MM.1S (cell line): ENCODE measurements around the gene FAM237B.

Experiments
- DNase-seq: peaks from one replicate; pipeline ENCODE4 v3.0.0-alpha.2; 2015
- H2AFZ ChIP-seq: fragments of 300-600 bp; sonication (generic); 2 replicates; pipeline ENCODE4 v1.6.0; 2016; ENCODE audit warnings: antibody characterized with exemption, low read length
- H3F3A ChIP-seq: fragments of 300-600 bp; sonication (generic); 2 replicates; pipeline ENCODE4 v1.6.1; 2016; ENCODE audit warnings: mild to moderate bottlenecking, antibody characterized with exemption, low read length, moderate library complexity, mixed read lengths; ENCODE audit not compliant: insufficient read depth
- H3K27ac ChIP-seq: fragments of 300-600 bp; sonication (generic); 2 replicates; pipeline ENCODE4 v1.5.1; 2016; ENCODE audit warnings: mild to moderate bottlenecking, low read length
- H3K27me3 ChIP-seq: fragments of 300-600 bp; sonication (generic); replicated peaks from 2 replicates; pipeline ENCODE4 v1.6.0; 2016; ENCODE audit warnings: low read length; ENCODE audit not compliant: insufficient read depth
- H3K36me3 ChIP-seq: fragments of 300-600 bp; sonication (generic); replicated peaks from 2 replicates; pipeline ENCODE4 v1.6.1; 2016; ENCODE audit warnings: mild to moderate bottlenecking, low read length, mixed read lengths; ENCODE audit not compliant: insufficient read depth
- H3K4me1 ChIP-seq: fragments of 300-600 bp; sonication (generic); 2 replicates; pipeline ENCODE4 v1.6.1; 2016; ENCODE audit warnings: low read length, mixed read lengths
- H3K4me2 ChIP-seq: fragments of 300-600 bp; sonication (generic); 2 replicates; pipeline ENCODE4 v1.6.0; 2016; ENCODE audit warnings: low read depth, low read length
- H3K4me3 ChIP-seq: fragments of 300-600 bp; sonication (generic); 2 replicates; pipeline ENCODE4 v1.5.1; 2016; ENCODE audit warnings: low read length, mixed read lengths
- H3K79me2 ChIP-seq: fragments of 300-600 bp; sonication (generic); 2 replicates; pipeline ENCODE4 v1.6.1; 2016; ENCODE audit warnings: mixed run types, low read length, mixed read lengths
- H3K9ac ChIP-seq: fragments of 300-600 bp; sonication (generic); 2 replicates; pipeline ENCODE4 v1.6.1; 2016; ENCODE audit warnings: low read length, mixed read lengths
- H3K9me2 ChIP-seq: fragments of 300-600 bp; sonication (generic); replicated peaks from 2 replicates; pipeline ENCODE4 v1.6.1; 2016; ENCODE audit warnings: mild to moderate bottlenecking, low read length, mixed read lengths; ENCODE audit not compliant: insufficient read depth
- H3K9me3 ChIP-seq: fragments of 300-600 bp; sonication (generic); replicated peaks from 2 replicates; pipeline ENCODE4 v1.6.1; 2016; ENCODE audit warnings: mild to moderate bottlenecking, low read length, mixed read lengths; ENCODE audit not compliant: insufficient read depth
- H4K20me1 ChIP-seq: fragments of 300-600 bp; sonication (generic); 2 replicates; pipeline ENCODE4 v1.6.1; 2016; ENCODE audit warnings: mild to moderate bottlenecking, low read length, moderate library complexity, mixed read lengths; ENCODE audit not compliant: insufficient read depth
- CTCF ChIP-seq: fragments of 300-600 bp; sonication (generic); IDR thresholded peaks from 2 replicates; pipeline ENCODE4 v1.5.1; 2016; ENCODE audit warnings: antibody characterized with exemption, low read length, mixed read lengths
- EZH2 ChIP-seq: fragments of 300-600 bp; sonication (generic); optimal IDR thresholded peaks from 2 replicates; pipeline ENCODE3; 2017; ENCODE audit warnings: low read depth, mild to moderate bottlenecking, antibody characterized with exemption, low read length, mixed read lengths
- EZH2phosphoT487 ChIP-seq: fragments of 300-600 bp; sonication (generic); IDR thresholded peaks from 2 replicates; pipeline ENCODE4 v1.6.1; 2018; ENCODE audit warnings: antibody characterized with exemption, low read length

Gene FAM237B

GRCh38 chr7:90270431-90271178 is 50.5 kb downstream of the FAM237B start:
- DNase-seq: no peak
- TF ChIP-seq CTCF (no peak), EZH2 (no peak), EZH2phosphoT487 (no peak)
- Histone ChIP-seq H3F3A (no peaks in the 10 kb centered on the region), H4K20me1 (no peaks in the 10 kb centered on the region), H3K9me3 (no peaks in the 10 kb centered on the region), H3K9ac (no peak overlapping the region), H3K27me3 (no peaks in the 10 kb centered on the region), H3K4me2 (no peak overlapping the region), H3K4me3 (no peak overlapping the region), H3K36me3 (no peaks in the 10 kb centered on the region), H3K79me2 (no peaks in the 10 kb centered on the region), H3K27ac (no peak overlapping the region), H3K9me2 (no peaks in the 10 kb centered on the region), H2AFZ (no peak overlapping the region), H3K4me1 (no peaks in the 10 kb centered on the region)

GRCh38 chr7:90269163-90269562 is 51.9 kb downstream of the FAM237B start:
- no peaks in the 10 kb centered on the region for H3K4me1 ChIP-seq
- no peaks in the 10 kb centered on the region for H3K79me2 ChIP-seq
- no peak overlapping the region for H2AFZ ChIP-seq
- H3K36me3 ChIP-seq: no peaks in the 10 kb centered on the region
- H3K27me3 ChIP-seq: no peaks in the 10 kb centered on the region
- no peak for DNase-seq
- no peak overlapping the region for H3K4me3 ChIP-seq
- H3K27ac ChIP-seq: no peak overlapping the region
- TF ChIP-seq CTCF: no peak
- no peak for TF ChIP-seq EZH2
- TF ChIP-seq EZH2phosphoT487: no peak
- H3K9me3 ChIP-seq: no peaks in the 10 kb centered on the region
- no peaks in the 10 kb centered on the region for H4K20me1 ChIP-seq
- H3F3A ChIP-seq: no peaks in the 10 kb centered on the region
- H3K4me2 ChIP-seq: no peak overlapping the region
- H3K9ac ChIP-seq: no peak overlapping the region
- H3K9me2 ChIP-seq: no peaks in the 10 kb centered on the region

GRCh38 chr7:90267263-90267858 is 53.7 kb downstream of the FAM237B start:
- H3K9me3 ChIP-seq: no peaks in the 10 kb centered on the region
- H3K4me2 ChIP-seq: no peak overlapping the region
- no peaks in the 10 kb centered on the region for H3F3A ChIP-seq
- no peaks in the 10 kb centered on the region for H3K36me3 ChIP-seq
- H3K27ac ChIP-seq: no peak overlapping the region
- H2AFZ ChIP-seq: no peak overlapping the region
- H3K27me3 ChIP-seq: no peaks in the 10 kb centered on the region
- DNase-seq: no peak
- H3K4me3 ChIP-seq: no peak overlapping the region
- no peaks in the 10 kb centered on the region for H3K4me1 ChIP-seq
- no peaks in the 10 kb centered on the region for H3K79me2 ChIP-seq
- no peak for TF ChIP-seq CTCF
- no peaks in the 10 kb centered on the region for H4K20me1 ChIP-seq
- H3K9me2 ChIP-seq: no peaks in the 10 kb centered on the region
- H3K9ac ChIP-seq: no peak overlapping the region
